GM18873 (cell line): Measurements from ENCODE around the gene RAD51AP1.

Experiments
- ATAC-seq: cut with Tn5 transposase; IDR thresholded peaks from one replicate; pipeline ENCODE4 v1.9.1; 2021; ENCODE audit warnings: mild to moderate bottlenecking, moderate library complexity, moderate number of reproducible peaks; ENCODE audit not compliant: unreplicated experiment, low FRiP score

RAD51AP1 gene

GRCh38 chr12:4587108-4587507, 48.4 kb downstream of the RAD51AP1 start:
- no peak for ATAC-seq

DNA sequence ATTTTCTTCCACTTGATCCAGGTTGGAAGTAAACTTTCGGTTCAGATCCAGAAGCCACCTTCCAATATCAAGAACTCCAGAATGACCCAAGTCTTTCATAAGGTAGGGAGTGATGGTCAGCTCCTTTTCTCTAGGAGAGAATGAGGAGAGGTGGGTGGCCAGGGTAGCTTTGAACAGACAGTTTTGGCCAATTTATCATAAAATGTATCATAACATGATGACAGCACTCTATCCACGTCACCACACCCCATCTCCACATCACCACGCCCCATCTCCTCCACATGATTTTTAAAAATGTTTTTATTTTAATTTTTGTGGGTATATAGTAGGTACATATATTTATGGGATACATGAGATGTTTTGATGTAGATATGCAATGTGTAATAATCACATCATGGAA, 50.2 kb downstream of the RAD51AP1 start:
- ATAC-seq, result no peak

- ATAC-seq, result no peak
These were observed 51.3 kb downstream of the RAD51AP1 start for GRCh38 chr12:4589941-4590340.

- no peak for ATAC-seq
These were observed 52.5 kb downstream of the RAD51AP1 start for GRCh38 chr12:4591180-4591687.

- ATAC-seq, result no peak
These were observed 57.2 kb downstream of the RAD51AP1 start for GRCh38 chr12:4595881-4596280.

DNA sequence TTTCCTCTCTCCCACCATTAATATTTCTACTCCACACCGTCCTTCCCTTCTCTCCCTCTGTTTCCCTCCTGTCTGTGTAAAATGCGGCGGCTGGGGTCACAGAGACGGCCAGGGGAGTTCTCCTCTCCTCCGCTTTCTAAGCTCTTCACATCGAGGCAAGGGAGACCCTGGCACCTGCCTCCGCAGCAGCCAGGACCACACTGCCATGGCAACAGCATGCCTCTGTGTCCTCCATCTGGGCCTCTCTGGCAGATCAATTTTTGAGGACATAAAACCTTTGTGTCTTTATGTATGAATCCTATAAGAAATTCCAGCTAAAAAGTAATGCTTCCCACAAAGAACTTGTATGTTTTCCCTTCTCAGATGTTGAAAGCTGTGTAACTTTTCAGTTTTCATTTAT, 64.7 kb downstream of the RAD51AP1 start:
- ATAC-seq, result no peak

DNA sequence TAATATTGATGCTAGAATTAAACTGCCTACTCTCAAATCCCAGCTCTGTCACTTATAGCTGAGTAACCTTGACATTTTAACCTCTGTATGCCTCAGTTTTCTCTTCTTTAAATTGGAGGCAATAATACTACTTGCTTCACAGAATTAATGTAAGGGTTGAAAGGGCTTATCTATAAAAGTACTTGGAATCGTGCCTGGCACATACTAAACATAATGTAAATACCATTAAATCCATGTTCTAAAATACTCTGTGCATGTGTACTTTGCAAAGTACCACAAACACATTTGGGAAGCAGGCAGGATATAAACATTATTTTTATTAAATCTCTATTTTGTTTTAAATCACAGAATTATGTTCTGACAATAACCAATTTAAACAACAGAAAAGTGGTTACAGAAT, 65.3 kb downstream of the RAD51AP1 start:
- ATAC-seq, result no peak

DNA sequence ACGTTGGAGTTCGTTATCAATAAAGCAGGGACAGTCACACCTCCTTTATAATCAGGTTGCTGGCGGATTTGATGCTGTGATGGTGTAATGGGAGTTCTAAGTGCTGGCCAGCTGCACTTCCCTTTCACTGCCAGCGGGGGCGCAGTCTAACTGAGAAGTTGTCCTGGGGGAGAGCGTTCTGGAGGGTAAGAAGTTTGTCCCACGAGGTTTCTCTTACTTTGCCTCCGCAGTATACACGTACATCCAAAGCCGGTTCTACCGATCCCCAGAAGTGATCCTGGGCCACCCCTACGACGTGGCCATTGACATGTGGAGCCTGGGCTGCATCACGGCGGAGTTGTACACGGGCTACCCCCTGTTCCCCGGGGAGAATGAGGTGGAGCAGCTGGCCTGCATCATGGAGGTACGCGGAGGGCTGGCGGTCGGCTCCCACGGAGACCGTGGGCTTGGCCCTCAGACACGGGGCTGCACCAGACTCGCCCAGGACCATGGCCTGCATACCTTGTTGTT, 66.0 kb downstream of the RAD51AP1 start:
- ATAC-seq, result peak; percentile 83

GRCh38 chr12:4607056-4607455, 68.4 kb downstream of the RAD51AP1 start:
- ATAC-seq, result no peak

- no peak for ATAC-seq
These were observed 70.4 kb downstream of the RAD51AP1 start for GRCh38 chr12:4609071-4609470.
